Mononuclear cell (primary cell): ENCODE data around the gene CIAO1. TPM values are rescaled to one million over a fixed set of nuclear protein-coding genes. Genes with fewer than 3 reads are reported as not detected.
A peak's percentile ranks its signal among the peaks of the same experiment; 100 is the strongest.

Experiments used
- H3K27me3 ChIP-seq: 2 replicates; pipeline ENCODE4 v1.6.0; 2011; ENCODE audit warnings: low read length, control low read depth; ENCODE audit not compliant: insufficient read depth
- H3K4me1 ChIP-seq: 2 replicates; pipeline ENCODE4 v1.5.1; 2011; ENCODE audit warnings: mild to moderate bottlenecking, low read length, control low read depth; ENCODE audit not compliant: insufficient read depth
- H3K4me3 ChIP-seq: 2 replicates; pipeline ENCODE4 v1.5.1; 2011; ENCODE audit warnings: mild to moderate bottlenecking, low read length, moderate library complexity
- H3K9me3 ChIP-seq: 2 replicates; pipeline ENCODE4 v1.5.1; 2011; ENCODE audit warnings: low read depth, mild to moderate bottlenecking, control low read depth, low read length
- total RNA-seq: library from RNA; depleted of rRNA; stranded (reverse); fragments of >200 nt; gene quantifications from one replicate; pipeline ENCODE4 v1.2.3, GENCODE V29; 2012

Gene CIAO1
- total RNA-seq, 1 donor = 65.4 TPM

DNA sequence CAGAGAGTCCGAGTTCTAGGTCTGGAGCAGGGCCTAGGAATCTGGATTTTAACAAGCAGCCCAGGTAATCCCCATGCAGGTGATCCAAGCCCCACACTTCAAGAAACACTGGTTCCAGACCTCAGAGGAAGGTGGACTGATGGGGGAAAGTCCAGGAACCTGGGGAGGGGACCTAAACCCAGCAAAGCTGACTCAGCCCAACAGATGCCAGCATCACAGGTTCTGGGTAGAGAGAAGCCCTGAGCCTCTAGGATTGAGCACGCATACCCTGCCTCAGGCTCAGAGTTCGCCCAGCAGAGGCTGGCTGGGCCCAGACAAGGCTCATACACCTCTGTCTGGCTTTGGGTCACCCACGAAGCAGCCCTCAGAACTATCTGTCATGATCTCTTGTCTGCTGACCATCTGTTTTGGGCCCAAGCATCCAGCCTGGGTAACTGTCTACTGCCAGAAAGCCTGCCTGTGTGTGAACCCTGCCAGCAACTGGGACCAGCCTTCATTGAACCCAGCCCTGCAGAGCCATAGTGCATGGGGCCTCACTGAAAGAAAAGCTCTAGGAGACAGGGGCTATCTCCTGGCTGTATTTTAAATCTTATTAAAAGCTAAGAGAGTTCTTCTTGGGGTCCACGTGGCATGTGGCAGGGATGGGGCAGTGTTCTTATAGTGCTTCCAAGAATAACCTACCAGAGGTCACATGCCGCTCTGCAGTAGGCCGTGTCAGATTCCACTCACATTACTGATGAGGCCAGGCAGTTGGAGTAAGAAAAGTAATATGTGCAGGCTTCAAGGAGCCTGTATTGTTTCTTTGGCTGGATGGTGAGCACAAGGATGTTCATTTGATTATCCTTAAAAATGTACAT, 7.6 kb upstream of the CIAO1 start:
- no peak overlapping the region for H3K4me3 ChIP-seq
- H3K4me1 ChIP-seq = peaks cover 93% of the 10 kb centered on the region
- no peaks in the 10 kb centered on the region for H3K27me3 ChIP-seq
- H3K9me3 ChIP-seq = no peaks in the 10 kb centered on the region

DNA sequence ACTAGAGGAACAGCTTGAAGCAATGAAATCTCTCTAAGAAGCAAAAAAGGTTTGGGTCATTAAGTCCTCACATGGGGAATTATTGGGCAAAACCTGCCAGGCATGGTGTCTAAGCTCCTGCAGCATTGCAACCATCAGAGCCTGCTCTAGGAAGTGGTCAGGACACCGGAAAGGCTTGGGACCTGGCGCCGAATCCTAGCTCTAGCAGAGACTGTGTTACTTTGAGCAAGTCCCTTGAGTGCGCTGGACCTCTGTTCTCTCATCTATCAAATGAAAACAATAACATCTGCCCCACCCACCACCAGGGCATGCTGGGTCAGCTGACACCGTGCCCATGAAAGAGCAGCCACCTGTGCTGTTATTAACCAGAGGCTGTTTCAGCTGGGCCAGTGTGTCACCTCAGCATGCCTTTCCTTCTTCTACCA, 6.5 kb upstream of the CIAO1 start:
- Histone ChIP-seq H3K4me3 (no peak overlapping the region), H3K4me1 (peaks cover 100% of the 10 kb centered on the region)

DNA sequence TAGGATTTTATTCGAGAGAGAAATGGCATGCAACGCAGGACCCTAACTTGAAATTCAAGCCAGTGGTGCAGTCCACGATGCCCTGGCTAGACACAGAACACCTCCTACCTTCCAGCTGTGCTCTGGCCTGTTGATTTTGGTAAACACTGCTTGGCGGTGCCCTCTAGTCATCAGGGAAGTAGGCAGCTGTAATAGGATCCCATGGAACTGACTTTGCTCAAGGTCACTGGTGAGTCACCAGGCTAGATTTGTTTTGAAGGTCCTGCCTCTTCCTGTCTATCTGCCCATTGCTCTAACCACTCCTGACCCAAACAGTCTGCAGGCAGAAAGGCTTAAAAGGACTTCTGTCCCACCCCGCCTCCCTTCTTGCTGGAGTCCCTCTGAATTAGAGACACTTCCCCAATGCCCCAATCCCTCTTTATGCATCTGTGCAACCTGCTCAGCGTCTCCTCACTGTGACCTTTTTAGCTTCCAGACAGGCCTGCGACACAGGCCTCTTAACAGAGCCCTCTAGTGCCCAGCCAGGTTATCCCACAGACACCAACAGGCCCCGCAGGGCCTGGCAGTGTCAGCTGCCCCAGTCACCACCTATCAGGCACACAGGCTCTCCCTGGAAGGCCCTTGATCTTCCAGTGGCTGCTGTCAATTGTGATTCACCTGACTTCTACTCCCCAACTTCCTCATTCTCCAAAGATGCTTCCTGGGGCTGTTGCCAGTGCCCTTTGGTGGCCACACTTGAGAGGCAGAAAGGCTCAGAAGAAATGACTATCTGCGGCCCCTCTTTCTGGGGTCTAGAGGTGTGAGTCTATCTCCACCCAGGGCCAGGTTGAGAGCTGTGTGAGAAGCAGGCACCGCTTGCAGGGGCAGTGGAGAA, 5.4 kb upstream of the CIAO1 start:
- H3K4me1 ChIP-seq = peaks cover 94% of the 10 kb centered on the region
- H3K4me3 ChIP-seq = no peak overlapping the region
- H3K9me3 ChIP-seq = no peaks in the 10 kb centered on the region
- no peaks in the 10 kb centered on the region for H3K27me3 ChIP-seq

More for the DNA sequence above, 6.5 kb upstream of the CIAO1 start:
- H3K9me3 ChIP-seq = no peaks in the 10 kb centered on the region
- H3K27me3 ChIP-seq = no peaks in the 10 kb centered on the region

GRCh38 chr2:96261328-96262003, 4.6 kb upstream of the CIAO1 start:
- Histone ChIP-seq H3K4me3 (no peak overlapping the region), H3K27me3 (no peaks in the 10 kb centered on the region)

DNA sequence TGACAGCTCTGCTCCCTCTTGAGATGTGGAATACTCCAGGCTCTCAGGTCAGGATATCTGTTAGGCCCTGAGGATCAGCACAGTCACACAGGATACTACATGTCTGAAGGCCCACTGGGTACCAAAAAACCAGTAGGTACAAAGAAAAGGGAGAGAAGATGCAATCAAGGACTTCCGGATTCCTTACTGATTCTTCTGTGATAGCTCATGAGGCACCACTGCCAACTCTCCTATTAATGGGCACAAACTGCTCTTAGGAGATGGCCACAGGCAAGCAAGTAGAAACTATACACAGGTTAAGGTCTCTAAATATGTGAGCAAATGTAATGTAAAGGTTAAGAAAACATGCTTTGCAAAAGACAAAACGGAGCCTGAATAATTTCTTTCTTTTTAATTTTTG, 3.7 kb upstream of the CIAO1 start:
- no peaks in the 10 kb centered on the region for H3K9me3 ChIP-seq
- no peaks in the 10 kb centered on the region for H3K27me3 ChIP-seq
- no peak overlapping the region for H3K4me3 ChIP-seq
- peaks cover 87% of the 10 kb centered on the region for H3K4me1 ChIP-seq

More at GRCh38 chr2:96261328-96262003, 4.6 kb upstream of the CIAO1 start:
- Histone ChIP-seq H3K9me3 (no peaks in the 10 kb centered on the region), H3K4me1 (peaks cover 87% of the 10 kb centered on the region)

DNA sequence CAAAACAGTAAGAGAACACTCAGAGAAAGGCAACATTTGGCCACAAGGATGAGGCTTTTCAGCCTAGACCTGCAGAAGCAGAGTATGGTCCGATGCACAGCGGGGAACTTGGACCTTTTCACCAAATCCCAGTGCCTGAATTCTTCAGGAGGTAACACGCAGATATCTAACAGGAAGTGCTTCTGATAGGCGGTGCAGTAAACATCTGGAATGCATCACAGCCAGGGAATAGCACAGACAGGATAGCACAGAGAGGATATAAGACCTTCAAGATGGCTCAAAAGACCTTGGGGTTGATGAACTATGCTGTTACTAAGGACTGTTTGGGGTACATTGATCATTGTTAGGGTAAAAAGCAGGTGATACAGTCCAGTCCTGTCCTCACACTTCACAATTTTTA, 1.9 kb upstream of the CIAO1 start:
- peak overlapping the region; percentile 92 for H3K4me3 ChIP-seq
- peaks cover 74% of the 10 kb centered on the region for H3K4me1 ChIP-seq
- H3K9me3 ChIP-seq = no peaks in the 10 kb centered on the region
- H3K27me3 ChIP-seq = no peaks in the 10 kb centered on the region

DNA sequence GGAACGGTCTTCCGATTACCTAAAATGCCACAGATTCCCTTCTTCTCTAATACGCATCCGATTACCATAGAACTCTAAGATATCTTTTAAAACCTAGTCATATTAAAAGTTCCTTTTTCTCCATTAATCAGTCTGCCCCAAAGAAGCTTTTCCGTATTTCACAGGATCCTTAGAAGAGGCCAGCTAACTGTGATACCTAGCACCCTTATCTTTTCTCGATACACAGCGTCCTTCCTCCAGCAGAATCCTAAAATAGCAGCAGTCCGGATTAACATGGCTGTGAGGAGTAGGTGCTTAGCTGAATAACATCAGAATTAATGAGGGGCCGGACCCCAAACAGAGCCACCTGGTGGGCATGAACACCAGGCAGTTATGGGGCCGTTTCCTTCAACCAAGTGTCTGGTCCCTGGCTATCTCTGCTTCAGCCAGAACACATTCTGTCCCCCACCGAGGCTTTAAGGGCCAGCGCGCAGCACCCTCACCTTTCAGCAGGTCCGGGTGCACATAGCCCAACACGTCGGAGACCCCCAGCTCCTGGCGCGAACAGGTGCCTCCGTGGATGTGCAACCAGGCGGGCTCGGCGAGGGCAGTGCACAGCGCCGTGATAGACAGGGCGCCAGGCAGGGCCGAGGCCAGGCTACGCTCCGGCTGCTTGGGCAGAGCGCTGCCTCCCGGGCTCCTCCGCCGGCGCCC, 1.2 kb upstream of the CIAO1 start:
- H3K4me1 ChIP-seq = peaks cover 66% of the 10 kb centered on the region
- H3K4me3 ChIP-seq = peak overlapping the region; percentile 92
- no peaks in the 10 kb centered on the region for H3K9me3 ChIP-seq
- no peaks in the 10 kb centered on the region for H3K27me3 ChIP-seq

DNA sequence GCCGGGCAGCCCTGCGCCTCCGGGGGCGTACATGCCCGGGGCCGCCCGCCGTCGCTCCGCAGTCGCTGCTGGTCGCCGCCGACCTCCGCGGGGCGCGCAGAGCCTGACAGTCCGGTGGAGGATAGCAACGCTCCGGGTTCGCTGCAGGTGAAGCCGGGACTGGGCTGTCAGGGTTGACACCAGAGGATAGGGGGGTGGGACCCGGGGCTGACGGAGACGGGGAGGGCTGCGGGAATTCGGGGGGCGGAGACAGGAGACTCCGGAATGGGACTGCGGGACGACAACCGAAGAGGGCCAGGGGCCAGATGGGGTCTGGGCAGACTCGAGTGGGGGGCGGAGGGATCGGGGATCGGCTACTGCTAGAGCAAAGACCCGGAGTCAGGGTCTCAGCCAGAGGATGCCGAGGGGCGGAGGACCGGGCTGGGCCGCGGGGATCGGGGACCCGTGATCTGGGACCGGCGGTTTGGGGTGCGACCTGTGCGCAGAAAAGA, 631 bp upstream of the CIAO1 start:
- Histone ChIP-seq H3K4me1 (peaks cover 60% of the 10 kb centered on the region), H3K4me3 (peak overlapping the region; percentile 92), H3K9me3 (no peaks in the 10 kb centered on the region), H3K27me3 (no peaks in the 10 kb centered on the region)

DNA sequence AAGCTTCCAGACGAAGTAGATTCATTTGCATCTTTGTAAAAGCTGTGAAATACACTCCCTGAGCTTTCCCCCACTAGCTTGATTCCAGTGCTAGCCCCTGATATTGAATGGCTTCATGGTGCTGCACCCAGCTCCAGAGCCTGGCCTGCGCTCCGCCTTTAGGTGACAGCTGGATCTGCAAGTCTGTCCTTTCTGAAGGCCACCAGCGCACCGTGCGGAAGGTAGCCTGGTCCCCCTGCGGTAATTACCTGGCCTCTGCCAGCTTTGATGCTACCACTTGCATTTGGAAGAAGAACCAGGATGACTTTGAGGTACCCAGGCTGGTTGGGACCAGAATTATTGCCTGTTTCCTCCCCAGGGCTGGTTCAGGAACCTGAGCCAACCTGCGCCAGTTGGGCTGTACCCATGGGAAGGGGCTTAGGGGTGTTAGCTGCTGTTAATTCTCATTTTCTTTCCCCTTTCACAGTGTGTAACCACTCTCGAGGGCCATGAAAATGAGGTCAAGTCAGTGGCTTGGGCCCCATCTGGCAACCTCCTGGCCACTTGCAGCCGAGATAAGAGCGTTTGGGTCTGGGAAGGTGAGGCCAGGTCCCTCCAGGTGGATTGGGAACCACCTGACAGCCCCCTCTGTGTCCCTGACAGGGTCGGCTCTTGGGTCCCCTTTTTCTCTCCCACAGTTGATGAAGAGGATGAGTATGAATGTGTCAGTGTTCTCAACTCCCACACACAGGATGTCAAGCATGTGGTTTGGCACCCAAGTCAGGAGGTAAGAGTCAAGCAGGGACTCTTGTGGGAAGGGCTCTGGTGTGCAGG, 1.3 kb downstream of the CIAO1 start:
- peaks cover 41% of the 10 kb centered on the region for H3K4me1 ChIP-seq
- H3K27me3 ChIP-seq = no peaks in the 10 kb centered on the region
- H3K4me3 ChIP-seq = peak overlapping the region; percentile 92
- no peaks in the 10 kb centered on the region for H3K9me3 ChIP-seq

GRCh38 chr2:96271995-96272394, 6.0 kb downstream of the CIAO1 start:
- peaks cover 7% of the 10 kb centered on the region for H3K4me1 ChIP-seq
- no peaks in the 10 kb centered on the region for H3K9me3 ChIP-seq
- H3K4me3 ChIP-seq = no peak overlapping the region
- no peaks in the 10 kb centered on the region for H3K27me3 ChIP-seq

DNA sequence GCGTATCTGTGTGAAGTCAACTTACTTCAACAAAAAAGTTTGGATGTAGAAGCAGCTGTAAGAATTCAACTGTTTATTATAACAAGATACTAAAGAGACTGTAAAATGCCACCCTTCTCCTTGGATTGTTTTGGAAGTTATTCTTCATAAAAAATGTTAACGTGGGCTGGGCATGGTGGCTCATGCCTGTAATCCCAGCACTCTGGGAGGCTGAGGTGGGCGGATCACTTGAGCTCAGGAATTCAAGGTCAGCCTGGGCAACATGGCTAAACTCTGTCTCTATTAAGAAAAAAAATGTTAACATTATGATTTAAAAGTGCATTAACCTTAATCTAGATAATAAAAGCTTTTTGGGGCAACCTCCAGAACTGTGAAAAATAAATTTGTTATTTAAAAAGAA, 7.7 kb downstream of the CIAO1 start:
- Histone ChIP-seq H3K4me1 (no peaks in the 10 kb centered on the region), H3K27me3 (no peaks in the 10 kb centered on the region), H3K4me3 (no peak overlapping the region), H3K9me3 (no peaks in the 10 kb centered on the region)

DNA sequence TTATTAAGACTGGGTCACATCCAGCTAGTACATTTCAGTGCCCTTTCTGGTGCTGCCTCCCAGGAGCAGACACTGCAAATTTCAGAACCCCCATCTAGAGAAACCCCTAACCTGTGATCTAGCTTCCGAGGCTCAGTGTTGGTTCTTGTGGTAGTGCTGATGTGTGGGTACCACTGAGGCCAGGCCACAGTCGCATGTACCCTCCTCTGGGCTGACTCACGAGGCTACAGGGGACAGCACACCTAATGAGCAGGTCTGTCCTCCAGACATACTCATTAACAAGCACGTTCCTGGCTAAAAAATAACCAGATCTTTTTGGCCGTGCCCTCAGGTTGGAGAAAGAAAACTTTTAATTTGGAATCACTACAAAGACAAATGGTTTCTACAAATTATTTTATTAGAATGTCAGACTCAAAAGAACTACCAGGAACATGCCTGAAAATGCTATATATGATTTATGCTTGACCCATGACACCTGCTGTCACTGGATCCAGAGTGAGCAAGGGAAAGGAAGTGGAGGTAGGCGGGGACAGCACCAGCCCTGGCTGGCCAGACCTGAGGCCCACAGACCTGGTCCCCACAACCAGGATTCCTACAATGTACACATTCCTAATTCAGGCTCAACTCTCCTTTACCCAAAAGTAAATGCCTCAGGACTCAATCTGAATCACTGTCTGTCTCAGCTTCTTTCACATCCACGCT, 8.5 kb downstream of the CIAO1 start:
- Histone ChIP-seq H3K4me1 (no peaks in the 10 kb centered on the region), H3K27me3 (no peaks in the 10 kb centered on the region), H3K9me3 (no peaks in the 10 kb centered on the region), H3K4me3 (no peak overlapping the region)

DNA sequence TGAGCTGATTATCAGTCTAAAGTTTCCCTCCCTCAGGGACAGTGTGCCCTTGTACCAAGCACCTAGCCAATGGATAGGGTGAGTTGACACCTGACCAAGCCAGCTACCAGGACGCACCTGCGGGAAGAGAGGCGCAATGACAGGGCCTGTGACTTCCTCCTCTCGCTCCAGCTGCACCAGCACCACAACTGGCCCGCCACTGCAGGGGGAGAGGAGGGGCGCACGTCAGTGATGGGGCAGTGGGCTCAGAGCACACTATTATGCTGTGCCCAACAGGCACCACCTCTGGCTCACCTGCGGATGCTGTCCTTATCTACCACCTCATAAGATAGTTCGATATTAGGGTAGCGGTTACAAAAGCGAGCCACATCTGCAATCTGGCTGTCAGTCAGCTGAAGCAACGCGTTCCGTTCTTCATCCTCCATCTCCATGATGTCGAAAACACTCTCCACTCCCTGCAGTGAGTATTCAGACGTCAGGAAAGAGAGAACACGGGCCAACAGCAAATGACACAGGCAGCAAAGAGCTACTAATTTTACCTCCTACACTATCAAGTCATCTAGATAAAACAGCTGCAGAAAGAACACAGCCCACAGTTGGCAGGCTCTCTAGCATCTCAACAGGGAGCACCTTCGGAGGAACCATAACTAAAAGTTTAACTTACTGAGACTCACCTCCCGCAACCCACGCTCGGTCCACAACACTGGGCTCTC, 10.9 kb downstream of the CIAO1 start:
- no peaks in the 10 kb centered on the region for H3K9me3 ChIP-seq

More for the DNA sequence above, 10.9 kb downstream of the CIAO1 start:
- H3K4me3 ChIP-seq = no peak overlapping the region
- no peaks in the 10 kb centered on the region for H3K4me1 ChIP-seq
- no peaks in the 10 kb centered on the region for H3K27me3 ChIP-seq
